Memory B cell (primary cell): Measurements from ENCODE around the gene SPEG.

Experiments used
- ATAC-seq: fragments of 150-1000 bp; cut with Tn5 transposase; 2 replicates; pipeline ENCODE4 v1.10.0; 2021; ENCODE audit warnings: low read depth, mild to moderate bottlenecking, moderate library complexity
- DNase-seq, 2 donors: peaks; one replicate each; pipeline ENCODE4 v3.0.0; 2022; ENCODE audit warnings: low spot score in 2 of 2
- H3K27ac Mint-ChIP-seq: one replicate; pipeline ENCODE4 v1.8.0; 2022; ENCODE audit warnings: mild to moderate bottlenecking, moderate library complexity, mixed read lengths
- H3K27me3 Mint-ChIP-seq: one replicate; pipeline ENCODE4 v1.8.0; 2022; ENCODE audit warnings: mixed read lengths
- H3K36me3 Mint-ChIP-seq: one replicate; pipeline ENCODE4 v1.8.0; 2022; ENCODE audit warnings: mild to moderate bottlenecking, mixed read lengths
- H3K4me1 Mint-ChIP-seq: one replicate; pipeline ENCODE4 v1.8.0; 2022; ENCODE audit warnings: mixed read lengths
- H3K4me3 Mint-ChIP-seq: one replicate; pipeline ENCODE4 v1.8.0; 2022; ENCODE audit warnings: mild to moderate bottlenecking, moderate library complexity, mixed read lengths
- H3K9me3 Mint-ChIP-seq: one replicate; pipeline ENCODE4 v1.8.0; 2022; ENCODE audit warnings: mixed read lengths

SPEG gene

GRCh38 chr2:219448099-219448775, 13.6 kb downstream of the SPEG start:
- Mint-ChIP-seq H3K36me3 (no peaks in the 10 kb centered on the region), H3K27me3 (peaks cover 35% of the 10 kb centered on the region), H3K9me3 (no peaks in the 10 kb centered on the region), H3K4me1 (no peaks in the 10 kb centered on the region), H3K4me3 (no peak overlapping the region), H3K27ac (no peak overlapping the region)
- DNase-seq (no peak), ATAC-seq (no peak)

- Mint-ChIP-seq H3K27ac (no peak overlapping the region), H3K27me3 (peaks cover 35% of the 10 kb centered on the region), H3K36me3 (no peaks in the 10 kb centered on the region), H3K9me3 (no peaks in the 10 kb centered on the region), H3K4me3 (no peak overlapping the region), H3K4me1 (no peaks in the 10 kb centered on the region)
- no peak for DNase-seq
- no peak for ATAC-seq
These were observed 14.2 kb downstream of the SPEG start for GRCh38 chr2:219448776-219449341.

GRCh38 chr2:219449609-219450008, 15.0 kb downstream of the SPEG start:
- no peak overlapping the region for H3K27ac Mint-ChIP-seq
- no peak for DNase-seq
- no peaks in the 10 kb centered on the region for H3K4me1 Mint-ChIP-seq
- H3K27me3 Mint-ChIP-seq: peaks cover 31% of the 10 kb centered on the region
- H3K9me3 Mint-ChIP-seq: no peaks in the 10 kb centered on the region
- no peak for ATAC-seq
- no peaks in the 10 kb centered on the region for H3K36me3 Mint-ChIP-seq
- no peak overlapping the region for H3K4me3 Mint-ChIP-seq

GRCh38 chr2:219451661-219452360, 17.2 kb downstream of the SPEG start:
- Mint-ChIP-seq H3K4me1 (no peaks in the 10 kb centered on the region), H3K36me3 (no peaks in the 10 kb centered on the region), H3K4me3 (no peak overlapping the region), H3K9me3 (no peaks in the 10 kb centered on the region), H3K27me3 (peaks cover 24% of the 10 kb centered on the region), H3K27ac (no peak overlapping the region)
- DNase-seq (no peak), ATAC-seq (no peak)

GRCh38 chr2:219452361-219453317, 18.0 kb downstream of the SPEG start:
- H3K4me3 Mint-ChIP-seq: no peak overlapping the region
- no peaks in the 10 kb centered on the region for H3K4me1 Mint-ChIP-seq
- peaks cover 24% of the 10 kb centered on the region for H3K27me3 Mint-ChIP-seq
- ATAC-seq: no peak
- H3K36me3 Mint-ChIP-seq: no peaks in the 10 kb centered on the region
- no peaks in the 10 kb centered on the region for H3K9me3 Mint-ChIP-seq
- H3K27ac Mint-ChIP-seq: no peak overlapping the region
- no peak for DNase-seq

- Mint-ChIP-seq H3K27ac (no peak overlapping the region), H3K27me3 (peaks cover 27% of the 10 kb centered on the region), H3K9me3 (no peaks in the 10 kb centered on the region), H3K4me1 (peaks cover 3% of the 10 kb centered on the region), H3K4me3 (no peak overlapping the region), H3K36me3 (no peaks in the 10 kb centered on the region)
- no peak for DNase-seq
- no peak for ATAC-seq
These were observed 19.3 kb downstream of the SPEG start for GRCh38 chr2:219453671-219454590.

- no peak for ATAC-seq
- Mint-ChIP-seq H3K27me3 (peaks cover 25% of the 10 kb centered on the region), H3K27ac (no peak overlapping the region), H3K36me3 (no peaks in the 10 kb centered on the region), H3K4me3 (no peak overlapping the region), H3K9me3 (no peaks in the 10 kb centered on the region), H3K4me1 (peaks cover 3% of the 10 kb centered on the region)
- no peak for DNase-seq
These were observed 20.9 kb downstream of the SPEG start for GRCh38 chr2:219455581-219455980.

- H3K27ac Mint-ChIP-seq: no peak overlapping the region
- ATAC-seq (peak; percentile 49), DNase-seq (no peak)
- no peak overlapping the region for H3K4me3 Mint-ChIP-seq
- no peaks in the 10 kb centered on the region for H3K36me3 Mint-ChIP-seq
- no peaks in the 10 kb centered on the region for H3K9me3 Mint-ChIP-seq
- peaks cover 15% of the 10 kb centered on the region for H3K27me3 Mint-ChIP-seq
- peaks cover 3% of the 10 kb centered on the region for H3K4me1 Mint-ChIP-seq
These were observed 23.2 kb downstream of the SPEG start for GRCh38 chr2:219457784-219458369.

- no peak for DNase-seq
- Mint-ChIP-seq H3K27ac (no peak overlapping the region), H3K27me3 (peaks cover 9% of the 10 kb centered on the region), H3K4me1 (peaks cover 3% of the 10 kb centered on the region), H3K9me3 (no peaks in the 10 kb centered on the region), H3K36me3 (no peaks in the 10 kb centered on the region), H3K4me3 (no peak overlapping the region)
- ATAC-seq: no peak
These were observed 24.4 kb downstream of the SPEG start for GRCh38 chr2:219458996-219459395.

- Mint-ChIP-seq H3K27ac (no peak overlapping the region), H3K9me3 (no peaks in the 10 kb centered on the region), H3K27me3 (peaks cover 9% of the 10 kb centered on the region), H3K36me3 (no peaks in the 10 kb centered on the region), H3K4me1 (peaks cover 3% of the 10 kb centered on the region), H3K4me3 (no peak overlapping the region)
- DNase-seq: peak; percentile 20 to 47
- ATAC-seq: no peak
These were observed 25.0 kb downstream of the SPEG start for GRCh38 chr2:219459460-219460311.

- Mint-ChIP-seq H3K4me1 (peaks cover 3% of the 10 kb centered on the region), H3K4me3 (no peak overlapping the region), H3K36me3 (no peaks in the 10 kb centered on the region), H3K27me3 (peaks cover 9% of the 10 kb centered on the region), H3K27ac (no peak overlapping the region), H3K9me3 (no peaks in the 10 kb centered on the region)
- no peak for DNase-seq
- no peak for ATAC-seq
These were observed 25.8 kb downstream of the SPEG start for GRCh38 chr2:219460424-219460926.

GRCh38 chr2:219461047-219461514, 26.4 kb downstream of the SPEG start:
- Mint-ChIP-seq H3K4me3 (no peak overlapping the region), H3K27me3 (peaks cover 9% of the 10 kb centered on the region), H3K4me1 (peaks cover 3% of the 10 kb centered on the region), H3K27ac (no peak overlapping the region), H3K36me3 (no peaks in the 10 kb centered on the region), H3K9me3 (no peaks in the 10 kb centered on the region)
- ATAC-seq (no peak), DNase-seq (no peak)
